Naive thymus-derived CD8-positive, alpha-beta T cell (primary cell): ENCODE results near the gene RNF44. TPM values are rescaled to one million over a fixed set of nuclear protein-coding genes. Genes with fewer than 3 reads are reported as not detected.

ENCODE experiments used
- ATAC-seq, 2 donors: fragments of 150-1000 bp; cut with Tn5 transposase in 1 of 2; sonication (Bioruptor Pico), chemical (Tn5 transposase) in 1 of 2; 1 replicate in 1 of 2; 2 replicates in 1 of 2; pipeline ENCODE4 v1.10.0; 2021; ENCODE audit warnings: mild to moderate bottlenecking in 2 of 2, moderate library complexity in 2 of 2
- POLR2A ChIA-PET: fragments of 350-600 bp; sonication (Branson Sonifier 250); formaldehyde crosslinking; loops from one replicate; lab custom pipeline; 2021; ENCODE audit warnings: antibody characterized with exemption; lab: Charles Lee
- DNase-seq, 10 donors: peaks; one replicate each; pipeline versions ENCODE4 v3.0.0 to v3.0.0-alpha.2; 2020 to 2022
- H3K27ac Mint-ChIP-seq, 10 donors: one replicate each; pipeline ENCODE4 v1.8.0; 2020 to 2022; ENCODE audit warnings: mild to moderate bottlenecking in 10 of 10, mixed read lengths in 10 of 10, moderate library complexity in 4 of 10, inconsistent platforms in 1 of 10
- H3K27me3 Mint-ChIP-seq, 5 donors: one replicate each; pipeline ENCODE4 v1.8.0; 2021 to 2022; ENCODE audit warnings: mixed read lengths in 5 of 5
- H3K36me3 Mint-ChIP-seq, 3 donors: one replicate each; pipeline ENCODE4 v1.8.0; 2020 to 2022; ENCODE audit warnings: mixed read lengths in 3 of 3, mild to moderate bottlenecking in 2 of 3, inconsistent platforms in 1 of 3
- H3K4me1 Mint-ChIP-seq, 4 donors: one replicate each; pipeline ENCODE4 v1.8.0; 2021 to 2022; ENCODE audit warnings: mixed read lengths in 4 of 4
- H3K4me3 Mint-ChIP-seq, 10 donors: one replicate each; pipeline ENCODE4 v1.8.0; 2020 to 2022; ENCODE audit warnings: mild to moderate bottlenecking in 10 of 10, mixed read lengths in 10 of 10, moderate library complexity in 6 of 10, inconsistent platforms in 1 of 10
- H3K9me3 Mint-ChIP-seq, 9 donors: one replicate each; pipeline ENCODE4 v1.8.0; 2020 to 2022; ENCODE audit warnings: mixed read lengths in 9 of 9, mild to moderate bottlenecking in 3 of 9, inconsistent platforms in 1 of 9, moderate library complexity in 1 of 9
- polyA plus RNA-seq, 3 donors: library from polyadenylated mRNA; unstranded; fragments of 300-500 nt; fragmentation: Illumina TruSeq; gene quantifications; one replicate each; pipeline ENCODE4 v1.2.3, GENCODE V29; 2021
- total RNA-seq, 8 experiments: library from RNA in 2 of 8; stranded (reverse) in 2 of 8; gene quantifications; one replicate each; pipeline ENCODE4 v1.2.3 and lab custom pipeline; 2021 to 2026

RNF44 gene
- total and polyA plus RNA-seq, 5 experiments from 2014 or later = 1.2 to 281 (median 4.1) TPM

- H3K27ac Mint-ChIP-seq = peak overlapping the region; percentile 97 to 100 (median 100)
- peaks cover 34 to 66% (median 57%) of the 10 kb centered on the region in 4 donors for H3K4me1 Mint-ChIP-seq
- DNase-seq = no peak
- POLR2A ChIA-PET = interaction anchor here (0.7 to 19.8 kb wide), 12 partner anchors 4 to 173 kb away, joined by 3 to 531 read pairs (median 10); partner anchors contain the start of genes CDHR2, CLTB, FAF2 and HIGD2A
- H3K27me3 Mint-ChIP-seq = no peaks in the 10 kb centered on the region
- peak overlapping the region; percentile 94 to 100 (median 98) for H3K4me3 Mint-ChIP-seq
- H3K9me3 Mint-ChIP-seq = no peaks in the 10 kb centered on the region
- no peak for ATAC-seq
- H3K36me3 Mint-ChIP-seq = peaks cover 7 to 39% (median 17%) of the 10 kb centered on the region in 3 donors
Observed at GRCh38 chr5:176533390-176533789, 3.8 kb downstream of the RNF44 start.

DNA sequence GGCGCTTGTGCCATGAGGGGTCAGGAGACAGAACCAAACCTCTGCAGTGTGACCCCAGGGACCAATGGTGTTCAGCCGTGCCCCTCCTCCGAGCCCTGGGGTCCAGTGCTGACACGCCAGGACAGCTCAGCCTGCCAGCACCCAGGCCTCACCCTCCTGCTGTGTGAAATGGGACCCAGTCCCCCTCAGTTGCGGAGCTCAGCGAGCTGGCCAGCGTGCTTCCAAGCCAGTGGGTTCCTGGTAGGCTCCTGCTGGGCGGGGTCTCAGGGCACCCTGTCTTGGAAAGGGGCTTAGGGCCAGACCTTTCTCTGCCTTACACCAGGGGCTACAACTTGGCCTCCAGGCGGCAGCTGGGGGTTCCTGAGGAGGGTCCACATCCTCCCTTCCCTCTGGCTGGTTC, 4.4 kb downstream of the RNF44 start:
- DNase-seq = no peak
- Mint-ChIP-seq H3K27me3 (no peaks in the 10 kb centered on the region), H3K4me1 (peaks cover 36 to 65% (median 58%) of the 10 kb centered on the region in 4 donors), H3K36me3 (peaks cover 7 to 45% (median 20%) of the 10 kb centered on the region in 3 donors), H3K27ac (peak overlapping the region; percentile 81 to 100 (median 99)), H3K4me3 (peak overlapping the region; percentile 94 to 100 (median 98)), H3K9me3 (no peaks in the 10 kb centered on the region)
- ATAC-seq = no peak
- POLR2A ChIA-PET = interaction anchor here (1.0 to 19.8 kb wide), 6 partner anchors 5 to 171 kb away, joined by 4 to 531 read pairs (median 178); partner anchors contain the start of genes CDHR2, CLTB and RNF44

DNA sequence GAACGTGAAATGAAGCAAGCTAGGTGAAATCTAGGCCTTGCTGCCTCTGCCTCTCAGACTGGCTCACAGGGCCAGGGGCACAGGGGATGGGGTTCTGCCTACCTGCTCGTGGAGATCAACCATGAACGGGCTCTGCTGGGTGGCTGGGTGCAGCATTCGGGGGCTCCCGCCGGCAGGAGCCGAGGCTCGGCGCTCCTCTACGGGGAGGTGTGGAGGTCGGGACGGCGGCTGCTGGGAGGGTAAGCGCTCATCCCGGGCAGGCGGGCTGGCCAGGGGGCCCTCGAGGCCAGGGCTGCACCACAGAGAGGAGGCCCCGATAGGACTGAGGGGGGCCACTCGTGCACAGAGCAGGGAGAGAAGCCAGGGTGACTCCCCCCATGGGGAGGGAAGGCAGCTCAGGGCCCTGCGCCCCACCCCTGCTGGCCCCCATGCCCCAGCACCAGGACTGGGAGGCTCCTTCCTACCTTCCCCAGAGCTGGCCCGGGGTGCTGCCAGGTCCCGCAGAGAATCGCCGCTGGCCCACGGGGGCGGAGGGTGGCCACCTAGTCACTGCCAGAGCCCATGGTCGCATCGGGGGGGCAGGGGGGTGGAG, 5.2 kb downstream of the RNF44 start:
- peaks cover 7 to 53% (median 20%) of the 10 kb centered on the region in 3 donors for H3K36me3 Mint-ChIP-seq
- peak overlapping the region; percentile 73 to 97 (median 92) for H3K27ac Mint-ChIP-seq
- DNase-seq = no peak
- H3K27me3 Mint-ChIP-seq = no peaks in the 10 kb centered on the region
- peaks cover 40 to 71% (median 66%) of the 10 kb centered on the region in 4 donors for H3K4me1 Mint-ChIP-seq
- ATAC-seq = no peak
- H3K4me3 Mint-ChIP-seq = peak overlapping the region in 9 of 10 donors; percentile 22 to 94 (median 85)
- POLR2A ChIA-PET = interaction anchor here (0.5 to 19.8 kb wide), 8 partner anchors 5 to 894 kb away, joined by 4 to 531 read pairs (median 11); partner anchors contain the start of genes CDHR2, CLTB, FAF2 and GRK6
- no peaks in the 10 kb centered on the region for H3K9me3 Mint-ChIP-seq

GRCh38 chr5:176530983-176531901, 6.0 kb downstream of the RNF44 start:
- Mint-ChIP-seq H3K9me3 (no peaks in the 10 kb centered on the region), H3K27ac (peak overlapping the region; percentile 85 to 95 (median 92)), H3K4me1 (peaks cover 40 to 75% (median 67%) of the 10 kb centered on the region in 4 donors), H3K27me3 (no peaks in the 10 kb centered on the region), H3K36me3 (peaks cover 7 to 54% (median 20%) of the 10 kb centered on the region in 3 donors), H3K4me3 (peak overlapping the region; percentile 70 to 94 (median 83))
- ATAC-seq (no peak), DNase-seq (peak in 1 of 10 donors; percentile 26)
- POLR2A ChIA-PET = interaction anchor here (0.5 to 19.8 kb wide), 11 partner anchors 5 to 908 kb away, joined by 3 to 531 read pairs (median 6); partner anchors contain the start of genes CDHR2, FAF2, GRK6 and RNF44

DNA sequence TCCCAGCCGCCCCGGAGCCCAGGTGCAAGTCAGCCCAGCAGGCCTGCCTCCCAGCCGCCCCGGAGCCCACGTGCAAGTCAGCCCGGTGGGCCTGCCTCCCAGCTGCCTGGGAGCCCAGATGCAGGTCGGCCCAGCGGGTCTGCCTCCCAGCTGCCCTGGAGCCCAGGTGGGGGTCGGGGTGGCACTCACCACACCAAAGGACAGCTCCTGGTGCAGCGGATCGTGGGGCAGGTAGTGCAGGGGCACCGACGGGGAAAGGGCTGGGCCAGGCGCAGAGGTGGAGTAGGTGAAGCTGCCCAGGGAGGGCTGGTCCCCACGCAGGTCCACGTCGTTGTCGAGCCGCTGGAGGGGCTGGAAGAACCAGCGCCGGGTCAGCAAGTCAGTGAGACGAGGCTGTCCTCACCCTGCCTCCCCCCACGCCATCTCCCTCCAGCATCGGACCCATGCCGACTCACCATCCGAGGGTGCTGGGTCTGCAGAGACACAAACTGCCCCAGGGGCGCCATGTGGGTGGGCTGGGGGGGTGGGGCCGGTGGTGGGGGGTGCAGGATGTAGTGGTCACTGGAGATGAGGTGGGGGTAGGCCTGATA, 6.7 kb downstream of the RNF44 start:
- no peaks in the 10 kb centered on the region for H3K27me3 Mint-ChIP-seq
- DNase-seq (no peak), ATAC-seq (no peak)
- POLR2A ChIA-PET = interaction anchor here (0.6 to 19.8 kb wide), 18 partner anchors 4 to 909 kb away, joined by 3 to 531 read pairs (median 4); partner anchors contain the start of genes CDHR2, CLTB, FAF2 and GRK6
- no peaks in the 10 kb centered on the region for H3K9me3 Mint-ChIP-seq
- H3K36me3 Mint-ChIP-seq = peaks cover under 1 to 55% (median 18%) of the 10 kb centered on the region in 3 donors
- peak overlapping the region in 7 of 10 donors; percentile 84 to 95 (median 91) for H3K27ac Mint-ChIP-seq
- peak overlapping the region in 9 of 10 donors; percentile 70 to 94 (median 85) for H3K4me3 Mint-ChIP-seq
- peaks cover 38 to 73% (median 70%) of the 10 kb centered on the region in 4 donors for H3K4me1 Mint-ChIP-seq

DNA sequence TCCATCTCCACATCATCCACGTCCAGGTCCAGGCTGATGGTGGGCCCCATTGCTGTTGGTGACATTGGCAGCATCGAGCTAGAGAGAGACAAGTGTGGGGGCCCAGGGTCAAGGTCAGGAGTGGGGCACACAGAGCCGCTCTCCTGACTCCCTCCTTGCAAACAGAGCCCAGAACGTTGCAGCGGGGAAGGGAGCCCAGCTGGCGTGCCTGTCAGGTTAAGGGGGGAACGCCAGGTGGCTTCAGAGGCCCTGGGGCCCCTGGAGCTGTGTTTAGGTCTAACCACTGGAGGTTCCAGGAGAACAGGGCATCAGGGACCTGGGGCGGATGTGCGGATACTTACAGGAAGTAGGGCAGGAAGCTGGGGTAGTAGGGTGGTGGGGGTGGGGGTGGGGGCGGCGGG, 7.5 kb downstream of the RNF44 start:
- peak overlapping the region; percentile 54 to 94 (median 78) for H3K4me3 Mint-ChIP-seq
- no peaks in the 10 kb centered on the region for H3K9me3 Mint-ChIP-seq
- DNase-seq (peak; percentile 52 to 93 (median 75)), ATAC-seq (peak; percentile 61 to 77)
- no peaks in the 10 kb centered on the region for H3K27me3 Mint-ChIP-seq
- POLR2A ChIA-PET = interaction anchor here (0.6 to 19.8 kb wide), 18 partner anchors 3 to 846 kb away, joined by 3 to 531 read pairs (median 3); partner anchors contain the start of genes CLTB, FAF2 and RNF44
- H3K36me3 Mint-ChIP-seq = peaks cover 0 to 54% (median 13%) of the 10 kb centered on the region in 3 donors
- peak overlapping the region; percentile 84 to 95 (median 92) for H3K27ac Mint-ChIP-seq
- H3K4me1 Mint-ChIP-seq = peaks cover 35 to 70% (median 66%) of the 10 kb centered on the region in 4 donors

DNA sequence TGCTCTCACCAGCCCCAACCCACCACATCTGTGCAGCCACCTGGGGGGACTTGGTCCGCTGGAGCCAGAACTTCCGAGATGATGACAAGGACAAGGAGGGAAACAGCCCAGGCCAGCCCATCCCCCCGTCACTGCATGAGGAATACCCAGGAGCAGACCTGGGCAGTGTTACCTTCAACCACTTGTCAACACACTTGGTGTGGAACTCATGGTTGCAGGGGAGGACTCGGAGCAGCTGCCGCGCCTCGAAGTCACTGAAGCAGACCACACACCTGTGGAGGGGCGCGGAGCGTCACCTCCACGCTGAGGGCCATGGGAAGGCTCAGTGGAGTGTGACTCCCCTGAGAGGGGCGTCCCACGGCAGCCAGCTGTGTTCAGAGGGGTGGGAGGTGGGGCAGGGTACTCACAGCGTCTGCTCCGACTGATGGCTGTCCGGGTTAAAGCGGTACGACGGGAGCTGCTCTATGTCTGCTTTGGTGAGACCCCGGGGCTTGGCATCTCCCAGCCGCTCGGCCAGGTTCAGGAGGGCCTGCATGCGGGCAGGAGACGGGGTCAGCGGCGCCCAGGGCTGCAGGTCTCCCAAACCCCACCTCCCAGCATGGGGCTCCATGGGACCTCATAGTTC, 8.0 kb downstream of the RNF44 start:
- Mint-ChIP-seq H3K9me3 (no peaks in the 10 kb centered on the region), H3K27ac (peak overlapping the region; percentile 84 to 95 (median 92)), H3K4me1 (peaks cover 32 to 65% (median 61%) of the 10 kb centered on the region in 4 donors)

GRCh38 chr5:176528761-176529115, 8.5 kb downstream of the RNF44 start:
- H3K9me3 Mint-ChIP-seq = no peaks in the 10 kb centered on the region
- DNase-seq (peak in 1 of 10 donors; percentile 62), ATAC-seq (no peak)
- POLR2A ChIA-PET = interaction anchor here (0.7 to 19.8 kb wide), 11 partner anchors 2 to 139 kb away, joined by 3 to 531 read pairs (median 4); partner anchors contain the start of genes CDHR2, CLTB, FAF2 and RNF44
- peaks cover 28 to 63% (median 57%) of the 10 kb centered on the region in 4 donors for H3K4me1 Mint-ChIP-seq
- H3K27me3 Mint-ChIP-seq = no peaks in the 10 kb centered on the region
- peaks cover 0 to 49% (median 13%) of the 10 kb centered on the region in 3 donors for H3K36me3 Mint-ChIP-seq
- peak overlapping the region in 8 of 10 donors; percentile 12 to 68 (median 45) for H3K4me3 Mint-ChIP-seq
- H3K27ac Mint-ChIP-seq = peak overlapping the region in 9 of 10 donors; percentile 65 to 86 (median 71)

More for the DNA sequence above, 8.0 kb downstream of the RNF44 start:
- POLR2A ChIA-PET = interaction anchor here (0.7 to 19.8 kb wide), 19 partner anchors 3 to 846 kb away, joined by 3 to 531 read pairs (median 3); partner anchors contain the start of genes CLTB, FAF2 and RNF44
- peak overlapping the region; percentile 4 to 94 (median 76) for H3K4me3 Mint-ChIP-seq
- DNase-seq = peak in 1 of 10 donors; percentile 62
- no peaks in the 10 kb centered on the region for H3K27me3 Mint-ChIP-seq
- ATAC-seq = no peak
- H3K36me3 Mint-ChIP-seq = peaks cover 0 to 52% (median 13%) of the 10 kb centered on the region in 3 donors

DNA sequence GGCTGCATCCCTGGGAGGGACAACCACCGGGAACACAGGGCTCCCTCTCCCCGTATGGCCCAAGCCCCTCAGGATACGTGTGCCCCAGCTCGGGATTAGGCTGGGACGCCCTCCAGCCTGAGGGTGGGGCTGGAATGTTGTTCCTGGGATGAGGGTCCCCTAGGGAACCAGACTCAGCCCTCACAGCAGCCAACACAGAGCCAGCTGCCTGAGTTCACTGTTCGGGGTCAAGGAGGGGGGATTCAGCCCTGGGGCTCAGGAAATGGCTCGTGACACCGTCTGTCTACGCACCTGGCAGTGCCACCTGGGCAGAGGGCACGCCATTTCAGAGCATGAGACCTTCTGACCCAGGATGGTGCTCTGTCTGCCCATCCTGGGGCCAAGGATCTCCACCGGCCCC, 8.9 kb downstream of the RNF44 start:
- Mint-ChIP-seq H3K9me3 (no peaks in the 10 kb centered on the region), H3K27me3 (no peaks in the 10 kb centered on the region), H3K27ac (peak overlapping the region; percentile 57 to 86 (median 70)), H3K36me3 (peaks cover 0 to 45% (median 13%) of the 10 kb centered on the region in 3 donors), H3K4me3 (peak overlapping the region in 9 of 10 donors; percentile 12 to 68 (median 48)), H3K4me1 (peaks cover 24 to 62% (median 55%) of the 10 kb centered on the region in 4 donors)
- no peak for DNase-seq
- ATAC-seq = no peak
- POLR2A ChIA-PET = interaction anchor here (1.1 to 19.8 kb wide), 6 partner anchors 2 to 80 kb away, joined by 3 to 531 read pairs (median 10); partner anchors contain the start of genes CDHR2, FAF2 and RNF44

- Mint-ChIP-seq H3K4me3 (peak overlapping the region in 8 of 10 donors; percentile 3 to 63 (median 44)), H3K27me3 (no peaks in the 10 kb centered on the region), H3K36me3 (peaks cover 0 to 44% (median 13%) of the 10 kb centered on the region in 3 donors), H3K4me1 (peaks cover 23 to 60% (median 55%) of the 10 kb centered on the region in 4 donors), H3K9me3 (no peaks in the 10 kb centered on the region), H3K27ac (peak overlapping the region; percentile 57 to 93 (median 80))
- peak; percentile 43 to 57 for ATAC-seq
- POLR2A ChIA-PET = interaction anchor here (1.4 to 19.8 kb wide), 3 partner anchors 10 to 80 kb away, joined by 4 to 531 read pairs (median 16); partner anchors contain the start of genes CDHR2, FAF2 and RNF44
- DNase-seq = peak in 5 of 10 donors; percentile 39 to 78 (median 62)
Observed at GRCh38 chr5:176527246-176528222, 9.7 kb downstream of the RNF44 start.
